Fibroblast of gingiva (primary cell): ENCODE results near the gene NGDN.

Source experiments
- DNase-seq: peaks from one replicate; pipeline ENCODE4 v3.0.0-alpha.2; 2011; ENCODE audit warnings: low read depth

Gene NGDN

DNA sequence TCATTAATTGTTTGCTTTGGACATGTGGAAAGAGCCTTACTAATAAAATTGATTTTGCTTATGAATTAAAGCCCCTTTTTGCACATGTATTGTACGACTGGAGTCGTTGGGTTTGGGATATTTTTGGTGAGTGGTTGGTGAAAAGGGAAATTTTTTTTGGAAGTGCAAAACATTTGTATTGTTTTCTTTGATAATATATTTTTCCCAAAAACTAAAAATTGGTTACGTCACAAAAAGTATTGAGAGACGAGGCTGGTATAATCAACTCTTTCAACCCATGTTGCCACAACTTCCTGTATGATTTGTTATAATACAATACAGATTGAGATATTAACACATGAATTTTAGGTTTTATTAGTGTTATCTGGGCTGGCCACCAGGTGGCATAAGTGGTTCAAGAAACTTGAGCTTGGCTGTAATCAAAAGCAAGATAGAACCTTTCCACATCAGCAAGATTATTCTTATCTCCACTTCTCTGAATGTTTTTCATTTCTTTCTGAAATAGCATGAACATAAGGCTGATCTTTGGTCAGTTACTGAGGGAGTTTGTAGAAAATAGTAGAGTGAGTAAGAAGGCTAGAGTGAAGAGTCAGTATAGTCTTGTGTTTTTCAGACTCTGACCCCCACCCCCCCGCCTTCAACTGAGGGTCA is 8.7 kb downstream of the NGDN start:
- DNase-seq, result peak; percentile 58

DNA sequence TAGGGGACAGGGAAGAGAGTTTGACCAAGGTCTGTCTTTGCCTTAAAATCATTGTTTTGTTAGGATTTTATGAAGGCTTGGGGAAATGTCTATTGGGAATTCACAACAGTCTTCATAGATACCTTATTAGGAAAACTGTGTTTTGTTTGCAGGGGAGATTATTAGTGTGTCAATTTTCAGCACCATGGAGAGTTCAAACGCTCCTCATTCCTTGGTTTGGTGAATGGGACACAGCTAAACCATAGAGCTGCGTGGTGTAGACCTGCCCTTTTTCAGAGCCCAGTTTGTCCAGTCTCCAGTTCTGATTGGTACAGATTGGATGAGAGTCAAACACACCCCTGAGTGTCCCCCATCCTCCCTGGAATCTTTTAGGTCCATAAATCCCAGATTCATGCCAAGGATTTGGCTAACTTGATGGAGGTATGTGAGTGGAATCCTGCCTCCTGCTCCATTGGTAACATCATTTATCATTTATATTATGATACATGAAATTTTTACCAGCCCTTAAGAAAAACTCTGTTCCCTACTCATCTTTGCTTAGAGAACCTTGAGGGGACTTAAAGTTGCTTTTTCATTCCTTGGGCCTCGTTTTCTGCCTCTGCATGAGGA is 12.0 kb downstream of the NGDN start:
- no peak for DNase-seq

DNA sequence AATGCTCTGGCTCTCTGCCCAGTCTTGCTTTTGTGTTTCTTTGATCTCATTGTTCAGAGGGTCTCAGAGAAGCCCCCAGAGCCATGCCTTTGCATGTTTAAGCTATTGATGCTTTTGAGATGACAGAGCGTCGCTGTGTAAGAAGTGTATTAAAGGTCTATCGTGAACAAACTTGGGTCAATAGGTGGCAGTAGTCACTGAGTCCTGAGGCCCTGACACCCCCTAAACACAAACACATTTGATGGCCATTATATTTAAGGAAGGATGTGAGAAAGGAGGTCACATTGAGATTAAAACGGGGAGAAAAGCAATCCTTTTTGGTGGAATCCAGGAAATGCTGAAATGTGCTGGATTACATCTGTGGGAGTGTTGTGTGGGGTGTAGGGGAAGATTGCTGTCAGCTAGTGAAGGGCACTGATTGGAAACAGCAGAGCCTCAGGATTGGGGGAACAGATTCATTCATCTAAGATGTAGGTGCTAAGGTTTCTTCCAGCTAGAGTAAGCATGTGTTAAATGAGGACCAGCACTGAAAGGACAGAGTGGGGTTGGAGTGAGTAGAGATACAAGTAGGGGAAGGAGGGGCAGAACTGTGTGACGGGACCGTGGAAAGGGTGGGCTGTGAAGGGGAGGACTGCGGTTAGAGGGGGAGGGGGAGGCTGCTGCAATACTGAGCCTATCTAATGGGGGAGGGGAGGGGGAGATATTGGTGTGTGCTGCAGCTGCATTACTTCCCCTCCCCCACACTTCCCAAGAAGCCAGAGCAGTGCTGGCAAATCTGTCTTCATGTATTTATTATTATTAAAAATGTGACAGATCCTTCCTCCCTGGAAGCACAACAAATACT is 12.7 kb downstream of the NGDN start:
- no peak for DNase-seq

DNA sequence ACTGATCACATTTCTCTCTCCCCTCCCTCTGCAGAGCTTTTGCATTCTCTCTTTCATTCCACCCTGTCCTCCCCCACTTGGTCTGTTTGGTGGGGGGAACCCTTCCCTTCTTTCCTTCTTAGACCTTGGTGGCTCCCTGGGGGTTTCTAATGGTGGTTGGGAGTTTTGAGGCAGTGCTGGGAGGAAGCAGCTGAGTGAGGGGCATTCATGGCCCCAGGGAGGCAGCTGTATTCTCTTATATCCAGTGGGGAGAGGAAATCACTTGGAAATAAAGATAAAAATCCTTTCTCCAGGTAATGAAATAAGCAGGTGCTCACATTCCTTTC is 13.3 kb downstream of the NGDN start:
- no peak for DNase-seq

DNA sequence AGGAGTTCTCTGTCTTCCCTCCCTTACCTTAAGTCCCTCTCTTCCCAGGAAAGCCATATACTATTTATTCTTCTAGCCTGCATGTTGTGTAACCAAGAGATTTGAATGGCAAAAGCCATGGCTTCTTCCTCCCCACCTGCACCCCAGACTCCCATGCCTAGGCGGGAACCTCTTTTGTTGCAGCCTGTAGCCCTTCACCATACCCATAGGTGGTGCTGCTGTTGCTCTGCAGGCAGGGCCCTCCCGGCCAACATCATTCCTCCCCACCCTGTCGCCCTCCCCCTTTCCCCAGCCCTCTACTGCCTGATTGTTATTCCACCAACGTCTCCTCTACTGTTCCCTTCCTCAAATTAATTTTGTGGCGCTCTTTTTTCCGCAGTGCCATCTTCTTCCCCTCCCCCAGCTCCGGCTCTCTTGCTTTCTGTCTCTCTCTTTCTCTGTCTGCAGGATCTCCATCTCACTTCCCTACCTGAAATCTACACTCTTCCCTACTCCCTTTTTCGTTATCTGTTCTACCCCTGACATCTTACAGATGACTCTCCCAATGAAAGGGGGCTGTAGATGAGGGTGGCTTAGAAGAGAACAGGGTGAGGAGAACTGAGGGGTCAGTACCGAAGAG is 13.8 kb downstream of the NGDN start:
- no peak for DNase-seq

DNA sequence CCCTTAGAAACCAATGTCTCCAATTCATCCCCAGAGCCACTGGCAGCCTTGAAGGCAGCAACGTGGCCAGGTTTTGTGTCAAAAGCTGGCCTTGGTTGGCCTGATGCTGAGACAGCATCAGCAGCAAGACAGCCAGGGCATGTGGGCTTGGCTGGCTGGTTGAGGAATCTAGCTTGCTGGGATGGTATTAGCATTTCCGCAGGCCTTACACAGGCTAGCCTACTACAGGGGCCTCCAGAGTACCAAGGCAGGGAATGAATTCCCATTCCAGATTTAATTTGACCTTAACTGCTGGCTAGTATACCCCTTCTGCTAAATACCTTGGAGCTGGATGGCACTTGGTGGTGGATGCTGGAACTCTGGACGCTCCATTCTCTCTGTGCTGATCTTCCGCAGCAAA is 15.8 kb downstream of the NGDN start:
- no peak for DNase-seq

DNA sequence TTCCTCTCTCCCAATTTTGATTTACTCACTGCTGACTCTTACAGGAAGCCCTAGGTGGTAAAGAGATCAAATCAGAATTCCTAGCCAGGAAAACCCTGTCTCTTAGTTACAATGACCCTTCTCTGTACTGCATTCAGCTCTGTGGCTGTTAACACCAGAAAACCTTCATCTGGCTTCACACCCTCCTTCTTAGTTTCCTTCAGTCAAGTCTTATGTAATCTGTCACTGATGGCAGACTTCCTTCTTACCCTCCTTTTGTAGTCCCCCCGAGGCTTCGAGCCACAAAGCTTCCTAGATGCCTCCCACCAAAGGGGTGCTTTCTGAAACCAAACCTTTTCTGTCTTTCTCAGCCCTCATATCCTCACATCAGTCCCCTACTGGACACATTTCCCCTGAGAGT is 16.5 kb downstream of the NGDN start:
- no peak for DNase-seq

DNA sequence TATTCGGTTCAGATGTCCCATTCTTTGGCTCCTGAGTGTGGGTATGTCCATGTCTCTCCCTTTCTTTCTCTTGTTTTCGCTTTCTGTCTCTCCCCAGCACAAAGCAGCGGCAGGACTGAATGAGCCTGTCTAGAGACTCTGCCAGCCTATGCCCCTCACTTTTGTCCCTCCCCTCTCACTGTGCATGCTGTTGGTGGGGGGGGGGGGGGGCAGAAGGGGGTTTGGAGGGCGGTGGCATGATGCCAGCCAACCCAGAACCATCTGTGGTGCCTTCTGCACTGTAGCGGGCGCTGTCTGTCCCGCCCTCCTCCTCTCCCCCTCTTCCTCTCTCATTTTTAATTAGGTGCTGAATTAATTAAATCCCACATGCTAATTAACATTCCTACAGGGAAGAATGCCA is 17.7 kb downstream of the NGDN start:
- DNase-seq, result no peak

DNA sequence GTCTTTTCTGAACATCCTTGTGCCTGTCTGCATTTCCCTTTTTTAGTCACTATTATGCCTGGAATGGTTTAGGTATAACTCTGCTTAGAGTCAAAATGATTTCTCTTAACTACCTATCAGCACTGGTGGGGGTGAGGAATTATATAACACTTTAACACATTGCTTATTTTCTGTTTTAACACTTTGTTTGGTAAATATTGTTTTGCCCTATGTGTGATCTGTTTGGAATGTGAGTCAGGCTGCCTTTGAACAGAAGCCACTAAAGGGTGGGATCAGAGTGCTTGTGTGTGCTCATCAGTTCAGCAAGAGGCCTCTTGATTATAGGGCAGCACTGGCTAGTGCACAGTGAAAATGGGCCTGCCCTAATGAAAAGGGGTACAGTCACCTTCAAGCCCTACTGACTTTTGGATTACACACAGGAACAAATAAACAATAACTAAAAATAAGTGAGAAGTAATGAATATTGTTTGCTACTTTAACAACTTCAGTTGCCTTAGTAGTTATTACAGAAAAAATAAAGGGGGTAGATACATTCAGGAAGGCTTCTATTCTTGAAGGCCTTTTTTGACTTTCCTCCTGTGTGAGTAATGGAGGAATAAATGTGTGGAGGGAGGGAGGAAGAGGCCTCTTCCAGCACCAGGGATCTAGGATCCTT is 23.2 kb downstream of the NGDN start:
- no peak for DNase-seq

DNA sequence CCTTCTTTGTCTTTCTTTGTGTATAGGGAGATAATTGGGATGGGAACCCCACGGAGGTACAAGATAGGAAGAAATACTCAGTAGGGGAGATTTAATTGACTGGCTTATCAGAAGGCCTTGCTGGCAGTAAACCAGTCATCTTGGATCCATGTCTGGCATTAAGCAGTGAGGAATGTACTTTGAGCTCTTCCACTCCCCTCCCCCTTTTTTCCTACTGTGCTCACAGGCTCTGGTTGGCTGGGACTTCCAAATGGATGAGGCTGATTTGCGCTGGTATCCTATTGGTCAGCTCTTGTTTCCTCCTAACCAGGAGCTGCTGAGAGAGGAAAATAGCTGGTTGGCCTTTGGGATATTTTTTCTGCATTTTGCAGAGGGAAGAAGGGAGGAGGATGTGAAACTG is 24.7 kb downstream of the NGDN start:
- no peak for DNase-seq

DNA sequence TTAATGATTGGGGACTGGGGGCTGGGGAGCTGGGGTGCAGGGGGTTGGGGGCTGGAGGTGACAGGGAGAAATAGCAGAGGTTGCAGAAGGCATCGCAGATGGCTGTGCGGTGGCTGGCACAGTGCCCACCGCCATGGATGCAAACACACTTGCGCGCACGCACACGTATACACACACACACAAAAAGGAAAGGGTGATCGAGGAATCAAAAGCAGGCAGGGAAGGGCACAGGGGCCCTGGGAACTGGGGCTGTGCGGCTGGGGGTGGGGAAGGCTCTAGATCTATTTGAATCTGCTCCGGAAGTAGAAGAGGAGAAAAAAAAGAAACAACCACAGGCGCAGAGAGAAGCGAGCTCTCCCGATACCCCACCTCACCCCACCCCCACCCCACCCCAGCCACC is 42.7 kb downstream of the NGDN start:
- DNase-seq, result no peak

DNA sequence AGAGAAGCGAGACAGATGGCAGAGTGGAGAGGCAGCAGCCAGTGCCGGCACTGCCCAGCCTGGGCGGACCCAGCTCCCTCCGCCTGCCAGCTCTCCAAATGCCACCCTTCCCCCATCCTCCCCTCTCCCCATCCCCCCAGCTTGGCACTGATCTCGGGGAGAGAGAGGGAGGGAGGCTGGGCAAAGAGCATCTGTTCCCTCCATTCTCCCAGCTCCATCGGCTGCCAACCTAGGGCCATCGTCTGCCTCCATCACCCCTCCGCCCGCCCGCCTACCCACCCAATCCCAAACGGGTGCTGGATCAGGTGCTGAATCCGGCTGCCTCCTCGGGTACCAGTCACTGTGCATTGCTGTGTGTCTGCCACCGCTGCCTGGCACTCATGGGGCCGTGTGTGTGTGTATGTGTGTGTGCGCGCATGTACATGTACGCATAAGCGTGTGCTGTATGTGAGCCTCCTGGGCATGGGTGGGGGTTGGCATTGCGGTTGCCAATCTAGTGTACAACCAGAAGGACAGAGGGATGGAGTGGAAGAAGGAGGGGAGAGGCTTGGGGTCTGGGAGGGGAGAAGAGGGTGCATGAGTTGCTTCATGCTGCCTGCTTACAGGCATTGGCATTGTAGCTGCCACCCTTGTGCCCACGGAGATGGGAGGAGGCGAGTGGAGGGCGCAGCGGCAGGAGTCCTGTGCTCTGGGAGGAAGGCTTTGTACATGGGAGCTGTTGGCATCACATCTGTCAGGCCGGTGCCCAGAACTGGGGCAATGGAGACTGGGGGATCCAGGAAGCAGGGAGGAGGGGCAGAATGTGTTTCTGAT is 43.7 kb downstream of the NGDN start:
- no peak for DNase-seq

DNA sequence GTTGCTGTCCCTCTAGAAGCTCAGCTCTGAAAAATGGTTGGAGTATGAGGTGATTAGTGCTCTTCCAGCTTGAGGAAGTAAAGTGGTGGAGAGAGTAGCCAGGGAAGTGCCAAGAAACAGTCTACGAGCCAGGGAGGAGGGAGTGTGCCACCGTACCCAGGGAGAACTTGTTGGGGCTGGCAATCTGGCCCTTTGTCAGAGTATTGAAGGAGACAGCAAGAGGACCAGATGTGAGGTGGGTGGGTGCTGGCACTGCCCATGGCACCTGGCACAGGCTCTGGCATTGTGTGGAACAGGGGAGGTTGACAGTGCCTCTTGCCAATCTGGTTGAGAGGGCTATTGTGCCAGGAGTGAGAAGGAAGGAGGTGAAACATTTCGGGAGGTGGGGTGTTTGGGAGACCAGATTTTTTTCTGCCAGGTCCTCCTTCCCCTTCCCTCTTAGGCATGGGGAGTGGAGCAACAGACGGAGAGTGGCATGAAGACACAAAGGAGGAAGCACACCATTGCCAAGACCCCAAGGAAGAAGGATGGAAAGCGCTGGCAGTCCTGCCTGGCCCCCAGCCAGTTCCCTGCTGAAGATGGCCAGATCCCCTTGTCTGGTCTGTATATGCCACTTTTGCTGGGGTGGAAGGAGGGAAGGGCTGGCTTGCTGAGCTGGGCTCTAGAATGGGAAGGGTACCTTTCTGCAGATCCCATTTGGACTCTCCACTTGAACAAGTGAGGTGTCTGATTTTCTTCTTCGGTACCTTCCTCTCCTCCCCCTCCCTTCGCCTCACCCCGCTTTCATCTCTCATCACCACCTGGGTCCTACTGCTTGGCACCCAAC is 44.5 kb downstream of the NGDN start:
- DNase-seq, result no peak

DNA sequence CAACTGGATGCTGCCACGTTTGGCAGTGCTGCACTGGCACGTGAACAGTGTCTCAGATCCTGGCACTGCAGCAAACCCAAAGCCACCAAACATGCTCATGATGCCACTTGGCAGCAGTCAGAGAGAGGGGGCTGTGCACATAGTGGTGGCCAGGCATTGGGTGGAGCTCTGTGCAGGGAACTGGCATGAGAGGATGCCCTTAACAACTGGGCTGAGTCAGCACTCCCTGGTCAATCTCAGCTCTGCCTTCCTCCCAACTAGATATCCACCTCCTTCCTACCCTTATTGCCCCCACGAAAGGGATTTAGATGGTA is 45.1 kb downstream of the NGDN start:
- DNase-seq, result no peak

DNA sequence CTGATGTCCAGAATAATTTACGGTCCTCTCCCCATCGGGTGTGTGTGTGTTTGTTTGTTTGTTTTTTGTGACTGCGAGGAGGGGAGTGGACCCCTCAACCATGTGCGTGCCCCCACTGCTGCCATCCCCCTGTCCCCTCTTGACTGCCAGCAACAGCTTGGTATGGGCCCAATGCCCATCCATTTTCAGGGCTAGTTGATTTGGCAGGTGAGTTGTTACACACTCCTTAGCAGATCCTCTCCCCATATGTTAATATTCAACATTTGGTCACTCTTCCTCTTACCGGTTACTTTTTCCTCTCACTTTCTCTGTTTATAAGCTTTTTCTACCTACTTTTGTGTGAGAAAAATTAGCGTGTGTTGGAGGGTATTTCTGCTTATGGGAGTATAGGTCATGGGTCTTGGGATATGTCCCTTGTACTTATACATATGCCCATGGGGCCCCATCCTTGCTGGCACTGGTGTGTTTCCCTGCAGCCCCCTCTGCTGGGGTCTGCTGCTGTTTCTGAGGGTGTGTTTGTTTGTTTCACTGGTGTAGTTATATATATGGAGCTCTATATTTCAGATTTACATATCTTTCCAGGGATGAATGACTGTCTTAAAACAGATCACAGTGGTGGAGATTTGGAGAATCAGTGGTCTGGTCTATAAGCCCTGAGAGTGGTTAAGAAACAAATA is 48.3 kb downstream of the NGDN start:
- DNase-seq, result no peak

DNA sequence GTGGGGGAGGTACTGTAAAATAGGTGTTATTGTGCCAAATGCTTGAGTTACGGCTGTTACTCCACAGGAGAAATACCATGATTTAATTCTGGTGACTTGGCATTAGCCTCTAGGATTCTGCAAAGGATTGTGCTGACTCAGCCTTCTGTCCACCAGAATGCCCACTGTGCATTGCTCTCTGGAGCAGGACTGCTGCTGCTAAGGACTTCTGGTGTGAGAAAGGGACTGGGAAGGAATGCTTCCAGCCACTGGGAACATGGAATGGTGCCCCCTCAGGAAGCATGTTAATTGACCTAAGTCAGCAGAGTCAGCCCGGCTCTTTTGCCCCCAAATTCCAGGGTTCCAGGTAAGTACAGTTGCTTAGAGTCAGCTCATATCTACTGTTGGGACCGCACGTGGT is 49.2 kb downstream of the NGDN start:
- DNase-seq, result no peak

DNA sequence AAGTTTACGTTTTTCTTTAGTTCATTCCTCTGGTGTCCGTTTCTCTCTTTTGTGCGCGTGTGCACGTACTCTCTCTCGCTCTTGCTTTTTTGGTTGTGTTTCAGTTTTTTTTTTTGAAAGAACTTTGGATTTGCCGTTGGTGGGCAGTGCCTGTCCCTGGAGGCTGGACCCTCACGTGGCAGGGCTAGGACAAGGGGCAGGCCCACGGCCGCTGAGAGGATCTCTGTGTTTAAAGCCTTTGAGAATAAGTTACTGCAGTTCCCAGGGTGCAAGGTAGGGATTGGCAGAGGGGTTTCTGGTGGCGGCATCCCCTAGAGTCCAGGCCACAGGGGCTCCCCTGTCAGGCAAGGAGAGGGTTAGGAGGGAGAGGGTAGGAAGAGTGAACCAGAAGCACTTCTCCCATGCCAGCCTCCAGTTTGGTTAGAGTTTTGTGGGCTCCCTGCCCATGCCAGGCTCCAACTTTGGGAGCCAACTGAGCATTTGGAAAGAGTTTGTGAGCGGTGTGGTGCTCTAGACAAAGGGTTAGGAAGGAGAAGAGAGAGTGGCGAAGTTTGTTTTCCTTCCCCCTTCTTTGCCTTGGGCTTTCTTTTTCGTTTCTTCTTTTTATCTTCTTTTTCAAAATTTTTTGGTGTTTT is 51.5 kb downstream of the NGDN start:
- DNase-seq, result no peak

DNA sequence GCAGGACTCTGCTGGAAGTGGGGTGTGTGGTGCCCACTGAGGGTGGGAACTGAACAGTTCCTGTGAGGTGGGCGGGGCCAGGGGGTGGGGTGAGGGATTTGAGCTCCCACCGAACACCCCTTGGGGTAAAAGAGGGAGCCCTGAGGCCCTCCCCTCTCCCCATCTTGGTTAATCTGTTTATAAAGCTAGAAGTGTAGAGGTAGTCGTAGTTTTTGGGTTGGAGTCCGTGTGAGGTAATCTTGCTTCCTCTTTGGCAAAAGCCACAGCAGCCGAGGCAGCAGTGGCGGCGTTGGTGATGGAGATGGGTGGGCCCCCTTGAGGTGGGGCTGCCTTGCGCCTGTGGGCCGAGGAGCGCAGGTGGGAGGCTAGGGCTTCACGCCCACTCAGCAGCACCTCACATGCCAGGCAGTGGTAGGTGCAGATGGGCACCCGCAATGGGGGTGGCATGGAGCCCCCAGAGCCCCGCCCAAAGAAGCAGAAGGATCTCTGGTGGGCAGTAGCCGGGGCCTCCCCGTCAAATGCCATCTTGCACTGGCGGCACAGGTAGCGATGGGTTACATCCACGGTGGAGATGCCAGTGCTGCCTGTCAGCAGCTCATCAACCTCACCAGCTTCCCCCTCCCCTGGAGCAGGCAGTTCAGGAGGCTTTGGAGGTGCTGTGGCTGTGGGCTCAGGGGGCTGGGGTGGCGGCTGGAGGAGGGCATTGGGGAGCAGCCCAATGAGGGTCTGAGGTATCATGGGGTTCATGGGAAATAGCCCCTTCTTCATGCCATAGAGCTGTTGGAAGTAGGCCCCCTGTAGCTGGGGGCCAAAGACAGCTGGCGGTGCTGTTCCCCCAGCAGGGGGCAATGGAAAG is 52.5 kb downstream of the NGDN start:
- DNase-seq, result no peak

DNA sequence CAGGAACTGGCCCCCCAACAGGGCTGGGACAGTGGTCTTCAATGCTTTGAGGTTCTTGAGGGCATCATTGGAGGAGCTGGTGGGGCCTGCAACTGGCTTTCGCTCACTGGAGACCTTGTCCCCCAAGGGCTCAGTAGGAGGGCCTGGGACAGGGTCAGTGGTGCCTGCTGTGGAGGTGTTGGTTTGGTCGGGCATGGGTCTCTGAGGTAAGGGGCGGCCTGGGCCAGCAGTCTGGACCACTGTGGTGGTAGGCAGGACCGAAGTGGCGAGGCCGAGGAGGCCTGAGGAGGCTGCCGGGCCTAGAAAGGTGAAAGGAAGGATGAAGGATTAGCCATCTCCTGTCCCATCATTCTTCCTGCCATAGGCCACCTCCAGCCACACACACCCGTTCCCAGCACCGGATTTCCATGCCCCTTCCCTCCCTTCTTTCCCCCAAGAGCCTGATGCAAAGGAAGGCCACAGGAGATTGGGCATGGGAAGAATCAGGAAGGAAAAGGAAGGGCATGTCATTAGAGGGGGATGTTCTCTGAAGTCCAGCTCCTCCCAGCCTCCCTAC is 53.2 kb downstream of the NGDN start:
- no peak for DNase-seq
